GM19328 (cell line): ENCODE data around the gene PYGB.

Experiments used
- ATAC-seq: cut with Tn5 transposase; IDR thresholded peaks from one replicate; pipeline ENCODE4 v1.9.1; 2021; ENCODE audit warnings: mild to moderate bottlenecking, moderate library complexity; ENCODE audit not compliant: unreplicated experiment

Gene PYGB

DNA sequence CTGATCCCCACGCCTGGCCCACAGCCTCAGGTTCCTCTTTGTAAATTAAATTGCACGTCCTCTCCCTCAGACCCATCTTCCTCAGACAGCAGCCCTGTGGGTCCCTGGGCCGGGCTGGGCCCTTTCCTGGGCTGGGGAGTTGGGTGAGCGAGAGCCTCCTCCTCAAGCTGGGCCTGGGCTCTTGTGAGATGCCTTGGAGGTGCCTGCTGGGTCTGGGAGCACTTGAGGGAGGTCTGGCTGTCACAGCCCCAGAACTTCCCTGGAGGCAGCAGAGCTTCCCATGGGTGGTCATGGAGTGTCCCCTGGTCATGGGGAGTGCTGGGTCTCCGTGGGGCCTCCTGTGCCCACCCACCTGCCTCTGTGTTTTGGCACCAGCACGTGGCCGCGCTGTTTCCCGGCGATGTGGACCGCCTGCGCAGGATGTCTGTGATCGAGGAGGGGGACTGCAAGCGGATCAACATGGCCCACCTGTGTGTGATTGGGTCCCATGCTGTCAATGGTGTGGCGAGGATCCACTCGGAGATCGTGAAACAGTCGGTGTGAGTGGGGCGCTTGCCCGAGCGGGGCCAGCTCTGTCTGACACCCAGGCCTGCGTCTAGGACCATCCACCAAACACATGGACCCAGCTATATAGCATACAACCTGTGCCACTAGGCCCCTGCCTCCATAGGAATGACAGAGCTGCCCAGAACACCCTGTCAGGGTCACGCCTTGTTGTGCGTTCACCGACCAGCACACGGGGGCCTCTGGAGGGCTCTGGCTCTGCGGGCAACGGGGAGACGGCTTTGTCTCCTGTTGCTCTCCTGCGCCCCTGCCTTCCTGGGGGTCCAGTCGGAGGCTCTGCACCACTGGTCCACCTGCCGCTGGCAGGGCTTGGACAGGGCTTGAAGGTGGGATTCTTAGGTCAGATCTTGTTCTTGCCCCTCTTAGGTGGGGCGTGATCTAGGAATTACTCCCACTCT lies 33.0 kb downstream of the PYGB start:
- ATAC-seq = no peak

DNA sequence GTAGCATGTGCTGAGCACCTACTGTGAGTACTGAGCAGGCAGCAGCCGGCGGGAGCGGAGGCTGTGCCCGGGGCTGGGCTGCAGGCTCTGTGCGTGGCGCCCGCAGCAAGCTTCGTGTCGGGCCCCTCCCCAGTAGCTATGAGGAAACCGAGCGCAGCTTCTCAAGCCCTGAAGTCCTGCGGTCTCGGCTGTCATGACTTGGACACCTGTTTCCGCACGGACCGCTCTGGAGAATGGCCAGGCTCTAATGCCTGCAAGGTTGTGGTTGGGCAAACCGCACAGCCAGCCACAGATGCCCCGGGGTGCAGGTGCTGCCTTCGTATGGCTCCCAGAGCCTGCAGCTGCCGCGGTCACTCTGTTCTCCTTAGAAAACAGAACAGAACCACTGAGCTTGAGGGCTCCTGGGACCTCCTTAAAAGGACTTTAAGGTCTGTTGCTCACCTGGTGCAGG lies 33.7 kb downstream of the PYGB start:
- no peak for ATAC-seq

DNA sequence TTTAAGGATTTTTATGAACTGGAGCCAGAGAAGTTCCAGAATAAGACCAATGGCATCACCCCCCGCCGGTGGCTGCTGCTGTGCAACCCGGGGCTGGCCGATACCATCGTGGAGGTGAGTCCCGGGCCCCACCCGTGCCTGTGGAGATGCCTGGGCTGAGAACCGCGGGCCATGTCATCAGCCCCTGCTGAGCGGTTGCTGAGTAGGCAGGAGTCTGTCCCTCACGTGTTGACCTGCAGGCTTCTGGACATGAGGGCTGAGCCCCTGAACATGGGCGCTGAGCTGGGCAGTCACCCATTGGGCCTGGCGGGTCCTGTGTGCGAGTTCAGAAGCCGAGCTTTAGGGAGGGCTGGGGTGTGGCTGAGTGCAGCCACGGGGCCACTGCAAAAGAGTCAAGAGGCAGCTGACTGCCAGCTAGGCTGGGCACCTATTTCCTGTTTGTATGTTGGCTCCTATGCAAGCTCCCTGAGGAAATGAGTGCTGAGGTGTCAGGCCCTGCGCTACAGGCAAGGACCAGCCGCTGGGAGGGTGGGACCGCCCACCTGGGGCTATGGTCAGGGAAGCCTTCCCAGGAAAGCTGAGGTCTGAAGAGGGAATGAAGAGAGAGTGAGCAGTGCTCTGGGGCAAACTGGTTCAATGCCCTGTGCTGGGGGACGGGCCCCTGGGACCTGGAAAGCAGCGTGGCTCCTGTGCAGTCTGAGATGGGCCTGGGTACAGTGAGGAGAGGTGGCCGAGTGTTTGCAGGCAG lies 34.3 kb downstream of the PYGB start:
- no peak for ATAC-seq

DNA sequence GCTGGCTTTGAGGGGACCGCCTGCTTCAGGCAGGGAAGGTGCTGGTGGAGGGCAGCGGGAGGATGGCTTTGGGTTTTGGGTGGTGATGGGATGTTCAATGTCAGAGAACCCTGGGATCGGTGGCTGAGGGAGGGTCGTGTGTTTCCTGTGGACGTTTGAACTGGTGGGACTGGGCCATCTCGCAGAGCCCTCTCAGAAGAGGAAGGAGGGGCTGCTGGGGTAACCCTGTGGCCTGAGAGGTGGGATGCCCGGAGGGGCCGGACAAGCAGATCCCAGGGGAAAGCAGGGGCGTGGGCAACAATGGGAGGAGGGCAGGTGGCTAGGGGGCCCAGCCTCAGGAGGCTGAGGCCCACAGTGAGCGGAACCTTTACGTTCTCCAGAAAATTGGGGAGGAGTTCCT lies 34.9 kb downstream of the PYGB start:
- ATAC-seq = no peak

DNA sequence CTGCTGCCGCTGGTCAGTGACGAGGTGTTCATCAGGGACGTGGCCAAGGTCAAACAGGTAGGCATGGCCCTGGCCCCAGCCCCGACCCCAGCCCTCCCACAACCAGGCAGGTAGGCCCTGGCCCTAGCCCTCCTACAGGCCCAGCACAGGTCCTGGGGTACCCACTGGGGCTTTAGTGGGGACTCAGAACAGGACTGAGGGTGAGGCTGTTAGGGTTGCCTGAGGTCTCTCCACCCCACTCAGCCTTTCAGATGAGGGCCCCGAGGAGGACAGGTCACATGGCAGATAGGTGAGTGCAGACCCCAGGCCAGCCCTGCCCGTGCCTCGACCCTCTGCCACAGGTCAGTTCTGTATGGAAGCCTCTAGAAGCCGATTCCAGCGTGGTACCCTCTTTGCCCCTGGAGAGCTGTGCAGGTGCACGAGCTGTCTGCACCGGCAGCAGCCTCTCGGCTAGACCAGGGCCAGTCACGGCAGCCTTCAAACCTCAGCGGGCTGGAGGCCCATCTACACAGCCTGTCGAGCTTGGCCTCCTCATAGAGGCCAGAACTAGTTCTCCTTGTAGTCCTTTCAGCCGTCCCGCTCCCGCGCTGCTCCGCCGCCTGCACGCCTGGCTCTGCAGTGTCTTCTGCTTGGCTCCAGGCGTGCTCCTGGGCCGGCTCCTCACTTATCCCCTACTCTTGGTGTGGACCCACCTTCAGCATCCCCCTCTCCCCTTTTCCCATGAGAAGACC lies 35.5 kb downstream of the PYGB start:
- no peak for ATAC-seq

DNA sequence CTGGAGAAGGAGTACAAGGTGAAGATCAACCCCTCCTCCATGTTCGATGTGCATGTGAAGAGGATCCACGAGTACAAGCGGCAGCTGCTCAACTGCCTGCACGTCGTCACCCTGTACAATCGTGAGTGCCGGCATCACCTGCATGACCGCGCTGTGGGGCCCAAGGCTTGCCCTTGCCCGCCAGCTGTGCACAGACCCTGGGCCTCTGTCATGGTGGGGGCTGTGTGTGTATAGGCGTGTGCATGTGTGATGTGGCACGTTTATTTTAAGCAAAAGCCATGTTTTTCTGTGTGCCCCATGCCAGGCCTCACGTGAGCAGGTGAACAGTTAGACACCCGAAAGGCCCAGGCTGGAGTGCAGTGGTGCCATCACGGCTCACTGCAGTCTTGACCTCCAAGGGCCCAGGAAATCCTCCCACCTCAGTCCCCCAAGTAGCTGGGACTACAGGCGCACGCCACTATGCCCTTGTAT lies 36.3 kb downstream of the PYGB start:
- no peak for ATAC-seq

DNA sequence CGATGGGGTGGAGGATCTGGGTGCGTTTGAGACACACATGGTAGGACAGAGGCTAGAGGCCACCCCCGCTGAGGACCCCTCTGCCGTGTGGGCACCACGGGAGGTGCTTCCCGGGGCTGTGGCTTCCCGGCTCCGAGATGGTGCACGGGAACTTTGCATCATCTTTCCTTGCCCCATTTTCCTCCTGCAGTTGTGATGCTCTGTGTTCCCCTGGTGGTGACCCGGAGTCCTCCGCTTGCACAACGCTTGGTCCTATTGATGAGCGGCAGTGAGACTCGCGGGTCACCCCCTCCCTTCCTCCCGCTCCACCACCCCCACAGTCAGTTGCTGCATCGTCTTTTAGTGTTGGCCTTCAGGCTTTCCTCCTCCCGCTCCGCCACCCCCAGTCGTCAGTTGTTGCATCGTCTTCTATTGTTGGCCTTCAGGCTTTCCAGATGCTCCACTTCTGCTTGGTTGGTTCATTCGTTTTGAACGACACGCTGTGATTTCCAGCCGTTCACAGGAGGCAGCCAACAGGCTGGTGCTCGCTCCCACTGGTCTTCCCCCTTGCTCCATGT lies 37.3 kb downstream of the PYGB start:
- no peak for ATAC-seq

DNA sequence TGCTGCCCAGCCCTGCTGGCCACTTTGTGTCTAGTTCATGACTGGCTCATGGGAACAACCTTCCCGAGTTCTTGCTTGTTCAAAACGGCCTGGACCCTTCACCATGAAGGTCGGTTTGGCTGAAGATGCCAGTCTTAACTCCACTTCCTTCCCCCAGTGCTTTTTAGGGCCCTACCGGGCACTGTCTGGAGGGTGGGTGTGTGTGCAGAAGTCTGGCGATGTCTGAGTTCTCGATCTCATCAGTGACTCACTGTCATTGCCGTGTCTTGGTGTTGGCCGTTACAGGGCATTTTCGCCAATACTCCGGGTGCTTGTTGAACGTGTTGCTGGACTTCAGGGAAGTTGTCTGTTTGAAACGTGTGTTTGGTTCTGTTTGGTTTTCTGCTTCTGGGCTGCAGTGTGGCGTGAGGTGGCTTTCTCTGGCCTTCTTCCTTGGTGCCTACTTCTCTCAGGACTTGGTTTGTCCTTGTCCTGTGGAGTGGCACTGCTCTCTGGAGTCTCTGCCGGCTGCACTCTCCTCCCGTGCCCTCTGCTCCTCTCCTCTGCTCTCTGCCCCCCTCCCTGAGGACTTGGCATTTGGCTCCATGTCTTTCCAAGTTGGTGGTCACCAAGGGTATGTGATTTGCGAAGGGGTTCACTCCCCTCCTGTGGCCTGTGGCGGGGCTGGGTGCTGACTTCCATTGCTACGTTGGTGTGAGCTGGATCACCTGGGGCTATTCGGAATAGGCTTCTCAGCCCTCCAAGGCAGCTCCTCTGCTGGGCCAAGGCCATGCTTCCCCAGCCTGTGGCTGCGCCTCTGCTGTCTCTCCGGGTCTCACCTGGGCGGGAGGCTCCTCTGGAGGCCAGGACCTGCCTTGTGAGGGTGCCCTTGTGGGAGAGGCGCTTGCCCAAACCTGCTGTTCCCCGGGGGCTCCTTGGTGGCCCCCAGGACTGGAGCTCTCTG lies 38.2 kb downstream of the PYGB start:
- no peak for ATAC-seq

DNA sequence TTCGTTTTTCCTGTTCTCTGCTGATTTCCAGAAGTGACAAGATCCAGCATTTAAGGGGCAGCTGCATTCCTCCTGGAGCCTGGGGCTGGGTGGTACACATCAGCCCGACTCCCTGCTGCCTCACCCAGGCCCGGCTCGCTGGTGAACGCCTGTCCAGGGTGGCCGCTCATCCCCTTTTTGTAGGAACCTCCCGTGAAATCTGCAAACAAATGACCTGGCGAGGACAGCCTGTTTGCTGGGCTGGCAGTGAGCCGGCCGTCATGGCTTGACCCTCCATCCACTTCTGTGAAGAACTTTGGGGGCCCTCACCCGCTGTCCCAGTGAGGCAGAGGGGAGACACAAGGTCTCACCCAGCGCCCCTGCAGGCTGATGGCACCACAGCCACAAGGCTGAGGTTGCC lies 39.0 kb downstream of the PYGB start:
- no peak for ATAC-seq

DNA sequence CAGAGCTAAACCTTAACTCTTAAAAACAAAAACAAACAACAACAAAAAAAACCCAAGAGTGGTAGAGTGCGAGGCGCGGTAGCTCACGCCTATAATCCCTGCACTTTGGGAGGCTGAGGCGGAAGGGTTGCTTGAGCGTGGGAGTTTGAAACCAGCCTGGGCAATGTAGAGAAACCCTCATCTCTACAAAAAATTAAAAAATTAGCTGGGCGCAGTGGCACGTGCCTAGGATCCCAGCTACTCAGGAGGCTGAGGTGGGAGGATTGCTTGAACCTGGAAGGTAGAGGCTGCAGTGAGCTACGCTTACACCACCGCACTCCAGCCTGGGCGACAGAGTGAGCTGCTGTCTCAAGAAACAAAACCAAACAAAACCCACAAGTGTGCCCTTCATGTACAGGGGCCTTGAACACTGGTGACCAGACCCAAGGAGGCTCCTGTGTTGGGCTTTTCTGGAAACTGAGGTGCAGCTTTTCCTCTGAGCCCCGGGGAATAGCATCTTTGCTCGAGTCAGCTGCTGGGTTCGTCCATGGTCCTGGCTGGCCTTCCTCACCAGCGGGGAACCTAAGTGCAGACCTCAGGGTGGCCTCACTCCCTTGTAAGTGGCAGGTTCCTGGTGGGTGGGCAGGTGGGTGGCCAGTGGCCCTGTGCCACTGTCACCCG lies 39.9 kb downstream of the PYGB start:
- ATAC-seq = no peak

DNA sequence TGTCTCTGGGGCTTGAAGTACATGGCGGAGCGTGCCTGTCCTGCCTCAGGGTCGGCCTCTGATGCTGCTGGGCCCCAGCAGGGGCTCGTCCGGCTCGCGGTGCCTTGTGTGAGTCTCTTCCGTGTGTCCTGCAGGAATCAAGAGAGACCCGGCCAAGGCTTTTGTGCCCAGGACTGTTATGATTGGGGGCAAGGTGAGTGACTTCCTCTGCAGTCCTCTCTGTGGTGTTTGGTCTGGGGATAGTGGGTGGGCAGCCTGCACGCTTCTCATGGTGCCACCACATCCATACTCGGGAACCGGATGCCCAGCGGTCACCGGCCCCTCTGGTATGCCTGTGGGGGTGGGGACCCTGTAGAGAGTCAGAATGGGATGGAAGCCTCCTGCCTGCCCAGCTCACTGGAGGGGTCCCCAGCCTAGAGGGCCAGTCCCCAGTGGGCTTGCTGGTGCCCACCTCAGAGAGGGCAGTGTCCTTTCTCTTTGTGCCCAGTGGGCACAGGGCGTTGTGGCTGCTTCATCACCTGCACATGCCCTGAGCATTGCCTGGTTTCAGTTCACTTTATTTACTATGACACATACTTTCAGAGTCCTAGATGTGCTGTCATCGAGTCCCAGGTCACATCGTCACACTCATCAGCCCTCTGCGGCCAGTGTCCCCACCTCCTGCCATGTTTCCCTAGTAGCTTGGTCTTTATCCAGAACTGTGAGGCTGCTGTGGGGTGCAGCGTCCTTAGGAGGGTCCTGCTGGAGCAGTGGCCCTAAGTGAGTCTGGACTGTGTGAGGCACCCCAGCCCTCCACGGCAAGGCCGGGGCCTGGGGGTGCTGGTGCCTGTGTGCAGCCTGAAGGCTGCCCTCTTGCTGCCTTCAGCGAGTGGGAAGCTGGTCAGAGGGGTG lies 40.7 kb downstream of the PYGB start:
- ATAC-seq = peak; percentile 80

DNA sequence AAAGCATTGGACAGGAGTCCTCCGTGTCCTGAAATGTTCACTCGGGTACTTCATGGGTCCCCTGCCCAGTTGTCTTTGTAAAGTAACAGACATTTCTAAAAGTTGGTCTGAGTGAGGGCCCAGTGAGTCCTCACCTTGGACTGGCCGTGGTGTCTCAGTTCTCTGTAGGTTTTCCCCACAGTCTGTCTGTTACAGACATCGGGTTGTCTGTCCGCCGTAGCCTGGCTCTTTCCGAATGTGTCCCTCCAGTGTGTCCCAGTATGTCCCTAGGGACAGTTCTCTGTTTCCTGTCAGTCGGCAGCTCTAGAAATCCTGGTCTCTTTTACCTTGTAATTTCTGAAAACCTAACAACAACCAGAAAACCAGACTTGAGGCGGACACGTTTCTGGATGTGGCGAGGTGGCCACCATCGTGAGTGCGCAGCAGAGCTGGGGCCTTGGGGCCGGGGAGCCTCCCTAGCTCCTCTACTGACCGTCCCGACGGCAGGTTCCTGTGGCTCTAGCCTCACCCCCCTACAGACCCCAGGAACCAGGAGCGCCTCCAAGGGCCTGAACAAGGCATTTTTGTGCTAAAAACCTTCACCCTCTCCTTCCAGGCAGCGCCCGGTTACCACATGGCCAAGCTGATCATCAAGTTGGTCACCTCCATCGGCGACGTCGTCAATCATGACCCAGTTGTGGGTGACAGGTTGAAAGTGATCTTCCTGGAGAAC lies 42.2 kb downstream of the PYGB start:
- no peak for ATAC-seq

DNA sequence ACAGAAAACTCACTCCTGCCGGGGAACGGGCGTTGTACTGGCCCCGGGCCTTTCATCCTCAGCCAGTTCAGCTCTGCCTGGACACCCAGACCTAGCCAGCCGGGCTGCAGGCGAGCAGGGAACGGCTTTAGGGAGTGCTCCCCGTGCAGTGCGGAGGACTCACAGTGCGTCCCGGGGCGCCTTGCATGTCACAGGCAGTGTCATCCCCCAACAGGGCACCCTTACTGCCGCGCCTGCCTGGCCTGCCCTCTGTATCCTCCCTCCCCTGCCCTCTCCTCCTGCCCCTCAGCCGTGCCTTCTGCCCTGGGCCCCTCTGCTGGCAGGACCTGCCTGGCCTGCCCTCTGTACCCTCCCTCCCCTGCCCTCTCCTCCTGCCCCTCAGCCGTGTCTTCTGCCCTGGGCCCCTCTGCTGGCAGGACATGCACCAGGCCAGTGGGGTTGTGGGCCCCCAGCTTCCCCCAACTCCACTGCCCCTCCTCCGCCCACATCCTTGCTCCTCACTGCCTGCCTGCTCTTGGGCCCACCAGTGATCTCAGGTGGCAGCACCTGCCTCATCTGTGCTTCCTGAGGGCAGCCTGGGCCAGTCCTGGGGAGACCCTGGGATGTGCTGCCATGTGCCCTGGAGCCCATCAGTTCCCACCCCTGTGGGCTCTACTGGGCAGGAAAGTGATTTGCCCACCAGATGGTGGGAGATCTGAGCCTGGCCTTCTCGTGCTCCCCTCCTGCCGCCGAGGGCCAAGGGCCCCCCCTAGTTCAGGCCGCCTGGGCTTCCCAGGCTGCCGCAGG lies 43.0 kb downstream of the PYGB start:
- ATAC-seq = no peak

DNA sequence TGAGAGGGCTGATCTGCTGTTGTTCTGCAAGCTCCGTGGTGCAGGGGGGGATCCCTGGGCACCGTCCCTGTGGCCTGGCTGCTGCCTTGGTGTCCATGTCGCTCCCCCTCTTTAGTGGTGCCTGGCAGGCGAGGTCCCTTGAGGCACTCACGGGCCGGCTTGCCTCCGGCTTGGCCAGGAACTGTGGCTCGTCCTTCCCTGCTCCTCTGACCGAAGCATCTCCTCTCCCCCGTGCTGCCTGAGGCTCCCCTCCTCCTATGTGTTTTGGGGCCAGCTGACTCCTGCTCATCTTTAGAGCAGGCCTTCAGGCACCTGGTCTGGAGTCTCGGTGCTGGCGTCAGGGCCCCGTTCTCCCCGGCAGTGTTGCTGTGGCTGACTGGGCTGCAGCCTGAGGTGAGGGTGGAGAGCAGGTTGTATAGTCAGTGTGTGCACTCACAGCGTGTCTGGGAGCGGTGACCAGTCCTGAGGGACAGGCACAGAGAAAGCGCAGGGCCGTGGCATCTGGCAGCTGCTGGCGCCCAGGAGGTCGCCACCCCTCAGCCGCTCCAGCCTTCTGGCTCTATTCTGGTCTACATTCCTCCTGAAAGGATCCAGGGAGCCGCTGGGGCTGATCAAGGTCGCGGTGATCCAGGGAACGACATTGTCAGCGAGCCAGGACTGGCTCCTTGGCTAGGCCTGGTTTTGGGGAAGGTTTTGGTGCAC lies 43.7 kb downstream of the PYGB start:
- ATAC-seq = no peak

DNA sequence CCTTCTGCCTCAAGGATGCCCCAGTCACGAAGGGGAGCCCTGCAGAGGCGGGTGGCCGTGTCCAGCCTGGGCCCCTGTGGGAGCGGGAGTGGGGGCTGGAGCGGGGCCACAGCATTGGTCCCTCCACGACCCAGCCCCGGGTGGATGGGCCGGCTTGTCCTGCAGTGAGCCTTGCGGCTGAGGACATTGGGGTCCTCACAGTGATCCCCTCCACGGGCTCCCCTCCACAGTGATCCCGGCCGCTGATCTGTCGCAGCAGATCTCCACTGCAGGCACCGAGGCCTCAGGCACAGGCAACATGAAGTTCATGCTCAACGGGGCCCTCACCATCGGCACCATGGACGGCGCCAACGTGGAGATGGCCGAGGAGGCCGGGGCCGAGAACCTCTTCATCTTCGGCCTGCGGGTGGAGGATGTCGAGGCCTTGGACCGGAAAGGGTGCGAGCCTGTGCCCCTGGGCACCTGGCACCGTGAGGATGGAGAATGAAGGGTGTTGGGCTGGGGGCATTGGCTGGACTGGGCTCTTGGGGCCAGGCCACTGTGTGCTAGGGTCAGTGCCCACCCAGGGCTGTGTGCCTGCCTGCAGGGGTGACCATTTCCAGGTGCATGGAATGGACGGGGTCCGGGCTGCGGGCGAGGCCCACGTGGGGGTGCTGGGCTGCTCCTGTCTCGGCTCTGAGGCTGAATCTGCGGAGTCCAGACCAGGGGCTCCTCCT lies 44.4 kb downstream of the PYGB start:
- no peak for ATAC-seq

DNA sequence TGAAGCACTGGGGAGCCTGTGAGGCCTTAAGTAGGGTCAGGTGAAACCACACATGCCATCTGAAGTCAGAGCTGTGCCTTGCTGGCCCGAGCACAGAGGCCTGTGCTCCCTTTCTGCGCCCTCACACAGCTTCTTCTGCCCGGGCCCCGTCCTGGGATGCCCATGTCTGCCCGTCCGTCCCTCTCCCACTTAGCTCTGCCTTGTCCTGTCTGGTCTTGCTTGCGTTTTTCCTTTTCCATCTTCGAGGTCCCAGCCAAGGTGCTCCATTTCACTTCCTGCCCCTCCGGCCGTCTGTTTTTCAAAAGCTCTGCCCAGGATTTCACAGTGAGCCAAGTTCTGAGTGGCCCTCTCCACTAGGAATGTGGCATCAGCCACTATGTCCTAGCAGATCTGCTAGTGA lies 45.6 kb downstream of the PYGB start:
- no peak for ATAC-seq
